Sigmoid colon (tissue), 7 donors: ENCODE data around the gene SOX2. TPM values are rescaled to one million over a fixed set of nuclear protein-coding genes. Genes with fewer than 3 reads are reported as not detected.

Source experiments
- DNase-seq: peaks from one replicate; pipeline ENCODE4 v3.0.0-alpha.2; 2019
- H3K27ac ChIP-seq, 4 donors: fragments of 200-600 bp; sonication (generic); one replicate each; pipeline ENCODE4 v1.5.1; 2016 to 2019; ENCODE audit warnings: mild to moderate bottlenecking in 1 of 4
- H3K27me3 ChIP-seq, 3 donors: fragments of 200-600 bp; sonication (generic); one replicate each; pipeline ENCODE4 v1.5.1; 2019; ENCODE audit warnings: mild to moderate bottlenecking in 1 of 3
- H3K36me3 ChIP-seq, 4 donors: fragments of 200-600 bp; sonication (generic); one replicate each; pipeline ENCODE4 v1.5.1; 2016 to 2019
- H3K4me1 ChIP-seq, 4 donors: fragments of 200-600 bp; sonication (generic); one replicate each; pipeline ENCODE4 v1.5.1; 2017 to 2019
- H3K4me3 ChIP-seq, 4 donors: fragments of 200-600 bp; sonication (generic); one replicate each; pipeline ENCODE4 v1.5.1; 2017 to 2019; ENCODE audit warnings: mild to moderate bottlenecking in 2 of 4, moderate library complexity in 1 of 4
- H3K9me3 ChIP-seq, 4 donors: fragments of 200-600 bp in 3 of 4; sonication (generic) in 3 of 4; one replicate each; pipeline versions ENCODE4 v1.5.1 to v1.6.1; 2013 to 2019
- EP300 ChIP-seq, 4 donors: sonication (generic); formaldehyde crosslinking; IDR thresholded peaks; one replicate each; pipeline ENCODE4 v1.6.1; 2017; ENCODE audit warnings: antibody characterized with exemption in 4 of 4
- POLR2A ChIP-seq, 2 donors: fragments of 450-650 bp; IDR thresholded peaks; one replicate each; pipeline ENCODE4 v1.6.1; 2016; ENCODE audit warnings: antibody characterized with exemption in 2 of 2, mild to moderate bottlenecking in 2 of 2, moderate library complexity in 2 of 2
- POLR2AphosphoS5 ChIP-seq, 4 donors: sonication (generic); formaldehyde crosslinking; IDR thresholded peaks; one replicate each; pipeline ENCODE4 v1.6.1; 2017; ENCODE audit warnings: antibody characterized with exemption in 4 of 4
- WGBS, 2 donors: extraction: QIAGEN DNeasy Blood & Tissue Kit; methylation state at CpG; one replicate each; pipeline ENCODE4 v1.1.7; 2013; 5-methylcytosine and 5-hydroxymethylcytosine counted together
- intact Hi-C: fragments of 100-400 bp; cut with DNase I; formaldehyde crosslinking; loops from one replicate; pipeline ENCODE4 v1.15.1; 2023
- polyA plus RNA-seq, 3 donors: library from polyadenylated mRNA; stranded (reverse); fragments of 200-250 nt; gene quantifications; one replicate each; pipeline ENCODE4 v1.2.3, GENCODE V29; 2013
- total RNA-seq, 4 donors: library from RNA; depleted of rRNA; stranded (reverse); fragments of >200 nt; gene quantifications; one replicate each; pipeline ENCODE4 v1.1.0, GENCODE V29; 2016
- TF ChIP-seq, protein P1 (sequence below), 4 experiments: fragments of 450-650 bp in 3 of 4; fragments of 200-600 bp in 1 of 4; IDR thresholded peaks; one replicate each; pipeline ENCODE4 v1.5.1; 2016 to 2019; ENCODE audit warnings: antibody characterized with exemption in 4 of 4, mild to moderate bottlenecking in 3 of 4, moderate library complexity in 2 of 4
- donor health status: healthy with polysubstance abuse.
- donor health status: Bipolar disorder and iron deficiency.
- donor health status: healthy.

Gene SOX2
- total and polyA plus RNA-seq, 7 donors = 1.9 to 7.7 (median 6.9) TPM; not detected in 2

DNA sequence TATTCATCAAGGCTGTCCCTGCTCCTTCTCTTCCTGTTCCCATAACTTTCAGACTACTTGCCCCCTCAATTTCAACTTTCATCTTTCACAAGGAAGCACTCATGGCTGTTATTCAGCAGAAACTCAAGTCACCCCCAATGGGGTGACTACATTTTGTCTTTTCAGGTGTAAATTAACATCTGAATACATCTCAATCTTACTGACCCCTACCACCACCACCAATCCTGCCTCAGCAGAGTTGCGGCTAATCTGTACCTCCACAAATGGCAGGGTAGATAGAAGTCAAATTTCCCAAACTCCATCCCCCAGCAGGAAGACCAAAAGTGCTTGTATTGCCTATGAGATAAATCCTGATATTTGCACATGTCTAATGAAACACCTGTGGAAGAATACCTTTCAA, 19.2 kb downstream of the SOX2 start:
- no peak for DNase-seq

DNA sequence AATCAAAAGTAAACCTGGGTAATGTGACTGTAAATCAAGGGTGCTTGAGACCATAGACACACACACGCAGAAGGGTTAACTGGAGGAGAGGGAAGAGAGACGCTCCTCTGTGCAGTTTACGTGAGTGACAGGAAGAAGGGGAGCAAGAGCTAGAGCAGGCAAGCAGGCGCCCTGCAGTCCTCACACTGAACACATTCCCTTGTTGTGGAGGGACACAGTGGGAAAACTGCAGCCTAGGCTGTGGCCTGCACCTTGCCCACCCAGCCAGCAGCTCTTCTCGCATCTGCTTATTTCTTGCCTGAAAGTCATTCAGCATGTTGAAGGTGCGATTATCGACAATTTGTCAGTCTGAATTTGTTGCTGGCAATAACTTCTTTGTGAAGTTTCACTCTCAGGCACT, 24.2 kb downstream of the SOX2 start:
- H3K27me3 ChIP-seq = peaks cover 0 to 9% (median 0%) of the 10 kb centered on the region in 3 donors

More for the DNA sequence above, 19.2 kb downstream of the SOX2 start:
- 57 to 84% methylated on average over 1 of the region's 1 CpG for WGBS, 2 donors
- H3K27me3 ChIP-seq = peaks cover 33 to 59% (median 49%) of the 10 kb centered on the region in 3 donors
- H3K36me3 ChIP-seq = no peaks in the 10 kb centered on the region
- no peak overlapping the region for H3K27ac ChIP-seq
- peaks cover 0 to 20% (median 16%) of the 10 kb centered on the region in 4 donors for H3K4me1 ChIP-seq
- intact Hi-C loops = no loop called here
- TF ChIP-seq POLR2AphosphoS5 (IDR thresholded peaks at IDR 0.05) = no peak
- no peak for TF ChIP-seq EP300 (IDR thresholded peaks at IDR 0.05)
- TF ChIP-seq POLR2A (IDR thresholded peaks at IDR 0.05) = no peak
- TF ChIP-seq, protein P1, sequence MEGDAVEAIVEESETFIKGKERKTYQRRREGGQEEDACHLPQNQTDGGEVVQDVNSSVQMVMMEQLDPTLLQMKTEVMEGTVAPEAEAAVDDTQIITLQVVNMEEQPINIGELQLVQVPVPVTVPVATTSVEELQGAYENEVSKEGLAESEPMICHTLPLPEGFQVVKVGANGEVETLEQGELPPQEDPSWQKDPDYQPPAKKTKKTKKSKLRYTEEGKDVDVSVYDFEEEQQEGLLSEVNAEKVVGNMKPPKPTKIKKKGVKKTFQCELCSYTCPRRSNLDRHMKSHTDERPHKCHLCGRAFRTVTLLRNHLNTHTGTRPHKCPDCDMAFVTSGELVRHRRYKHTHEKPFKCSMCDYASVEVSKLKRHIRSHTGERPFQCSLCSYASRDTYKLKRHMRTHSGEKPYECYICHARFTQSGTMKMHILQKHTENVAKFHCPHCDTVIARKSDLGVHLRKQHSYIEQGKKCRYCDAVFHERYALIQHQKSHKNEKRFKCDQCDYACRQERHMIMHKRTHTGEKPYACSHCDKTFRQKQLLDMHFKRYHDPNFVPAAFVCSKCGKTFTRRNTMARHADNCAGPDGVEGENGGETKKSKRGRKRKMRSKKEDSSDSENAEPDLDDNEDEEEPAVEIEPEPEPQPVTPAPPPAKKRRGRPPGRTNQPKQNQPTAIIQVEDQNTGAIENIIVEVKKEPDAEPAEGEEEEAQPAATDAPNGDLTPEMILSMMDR (IDR thresholded peaks at IDR 0.05) = no peak
- H3K9me3 ChIP-seq = peaks cover 0 to 3% (median 0%) of the 10 kb centered on the region in 4 donors
- H3K4me3 ChIP-seq = no peak overlapping the region

DNA sequence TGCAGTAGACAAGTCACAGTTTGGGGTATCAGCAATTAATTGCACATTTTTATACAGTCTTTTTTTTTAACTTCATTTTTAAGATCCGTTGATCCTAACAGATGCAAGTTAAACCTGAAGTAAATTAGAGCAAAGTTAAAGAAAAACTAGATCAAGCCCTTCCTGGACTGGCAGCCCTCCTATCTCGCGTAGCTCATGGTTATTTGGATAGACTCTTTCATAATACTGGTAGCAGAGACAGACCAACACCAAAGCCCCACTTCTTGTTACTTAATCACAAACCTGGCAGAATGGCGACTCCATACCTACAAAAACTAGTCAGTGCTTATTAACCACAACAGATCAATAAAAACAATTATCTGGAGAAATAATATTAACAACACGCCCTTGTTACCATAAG, 26.8 kb downstream of the SOX2 start:
- no peaks in the 10 kb centered on the region for H3K4me1 ChIP-seq
- WGBS, 2 donors = 82 to 84% methylated on average over 5 of the region's 5 CpGs
- intact Hi-C loops = no loop called here
- H3K4me3 ChIP-seq = no peak overlapping the region
- no peak overlapping the region for H3K27ac ChIP-seq
- no peaks in the 10 kb centered on the region for H3K36me3 ChIP-seq
- H3K27me3 ChIP-seq = peaks cover 0 to 13% (median 0%) of the 10 kb centered on the region in 3 donors
- DNase-seq = no peak
- H3K9me3 ChIP-seq = no peaks in the 10 kb centered on the region
- no peak for TF ChIP-seq EP300 (IDR thresholded peaks at IDR 0.05)
- TF ChIP-seq, protein P1 (IDR thresholded peaks at IDR 0.05) = no peak
- no peak for TF ChIP-seq POLR2AphosphoS5 (IDR thresholded peaks at IDR 0.05)
- no peak for TF ChIP-seq POLR2A (IDR thresholded peaks at IDR 0.05)

More for the DNA sequence above, 24.2 kb downstream of the SOX2 start:
- 71 to 74% methylated on average over 7 of the region's 7 CpGs for WGBS, 2 donors
- Histone ChIP-seq H3K27ac (no peak overlapping the region), H3K4me3 (no peak overlapping the region), H3K9me3 (no peaks in the 10 kb centered on the region), H3K36me3 (no peaks in the 10 kb centered on the region), H3K4me1 (no peaks in the 10 kb centered on the region)
- TF ChIP-seq POLR2AphosphoS5 (IDR thresholded peaks at IDR 0.05) (no peak), POLR2A (IDR thresholded peaks at IDR 0.05) (no peak), EP300 (IDR thresholded peaks at IDR 0.05) (no peak)
- TF ChIP-seq, protein P1 (IDR thresholded peaks at IDR 0.05) = no peak
- no peak for DNase-seq
- intact Hi-C loops = no loop called here

DNA sequence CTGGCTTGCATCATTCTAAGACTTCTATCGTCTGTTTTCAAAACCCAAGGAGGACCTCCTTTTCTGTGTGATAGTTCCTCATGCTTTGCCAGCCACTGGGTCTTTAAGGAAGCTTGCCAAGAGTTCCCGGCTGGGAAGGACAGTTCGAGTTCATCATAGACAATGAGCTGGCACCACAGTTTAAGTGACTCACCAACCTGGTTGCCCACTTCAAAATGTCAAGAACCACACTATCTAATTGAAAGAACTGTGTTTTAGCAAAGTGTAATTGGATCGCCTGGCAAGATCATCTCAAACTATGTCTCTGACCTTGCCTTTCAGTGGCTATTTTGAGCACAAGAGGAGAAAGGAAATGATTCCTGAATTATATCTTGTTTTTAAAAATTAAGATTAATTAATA, 27.9 kb downstream of the SOX2 start:
- Histone ChIP-seq H3K27ac (no peak overlapping the region), H3K4me3 (no peak overlapping the region), H3K36me3 (no peaks in the 10 kb centered on the region), H3K27me3 (peaks cover 0 to 16% (median 0%) of the 10 kb centered on the region in 3 donors), H3K4me1 (no peaks in the 10 kb centered on the region), H3K9me3 (no peaks in the 10 kb centered on the region)
- WGBS, 2 donors = 69 to 84% methylated on average over 4 of the region's 4 CpGs
- intact Hi-C loops = no loop called here
- DNase-seq = no peak
- no peak for TF ChIP-seq EP300 (IDR thresholded peaks at IDR 0.05)
- TF ChIP-seq, protein P1 (IDR thresholded peaks at IDR 0.05) = no peak
- no peak for TF ChIP-seq POLR2A (IDR thresholded peaks at IDR 0.05)
- TF ChIP-seq POLR2AphosphoS5 (IDR thresholded peaks at IDR 0.05) = no peak

DNA sequence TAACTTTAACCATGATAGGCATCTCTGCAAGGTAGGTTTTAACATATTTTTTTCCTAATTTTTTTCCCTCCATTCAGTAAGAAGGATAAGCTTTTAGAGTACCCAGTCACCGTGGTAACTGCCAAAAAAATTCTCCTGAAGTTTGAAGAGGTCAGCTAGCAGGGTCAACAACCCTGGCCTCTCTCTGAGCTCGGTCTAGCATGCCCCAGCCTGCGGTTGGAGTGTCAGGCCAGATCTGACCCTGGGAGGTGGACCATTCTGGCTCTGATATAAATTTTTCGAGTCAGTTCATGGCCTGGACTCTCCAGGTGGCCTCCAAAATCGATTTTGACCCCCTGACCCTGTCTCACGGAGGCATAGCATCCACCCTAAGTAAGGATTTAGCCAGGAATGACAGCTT, 29.7 kb downstream of the SOX2 start:
- WGBS, 2 donors = 30 to 46% methylated on average over 6 of the region's 6 CpGs
- TF ChIP-seq POLR2AphosphoS5 (IDR thresholded peaks at IDR 0.05) (no peak), EP300 (IDR thresholded peaks at IDR 0.05) (no peak), POLR2A (IDR thresholded peaks at IDR 0.05) (no peak)
- TF ChIP-seq, protein P1 (IDR thresholded peaks at IDR 0.05) = no peak
- Histone ChIP-seq H3K27ac (no peak overlapping the region), H3K27me3 (peaks cover 0 to 16% (median 0%) of the 10 kb centered on the region in 3 donors), H3K4me1 (no peaks in the 10 kb centered on the region), H3K9me3 (no peaks in the 10 kb centered on the region), H3K4me3 (no peak overlapping the region), H3K36me3 (no peaks in the 10 kb centered on the region)
- DNase-seq = no peak
- intact Hi-C loops = no loop called here
